Esophagus squamous epithelium (tissue), 5 donors: ENCODE results near the gene ZFAND3. TPM values are rescaled to one million over a fixed set of nuclear protein-coding genes. Genes with fewer than 3 reads are reported as not detected.

Source experiments
- DNase-seq: peaks from one replicate; lab custom pipeline; 2025; lab: John Stamatoyannopoulos, UW
- H3K27ac ChIP-seq, 4 donors: fragments of 200-600 bp; sonication (generic); one replicate each; pipeline ENCODE4 v1.5.1; 2016 to 2019; ENCODE audit warnings: mild to moderate bottlenecking in 1 of 4
- H3K27me3 ChIP-seq, 4 donors: fragments of 200-600 bp; sonication (generic); 1 replicate in 3 of 4; 2 replicates in 1 of 4; pipeline versions ENCODE4 v1.5.1 to v1.6.0; 2017 to 2021; ENCODE audit warnings: antibody characterized with exemption in 1 of 4
- H3K36me3 ChIP-seq, 3 donors: fragments of 200-600 bp; sonication (generic); one replicate each; pipeline ENCODE4 v1.5.1; 2016 to 2019
- H3K4me1 ChIP-seq, 3 donors: fragments of 200-600 bp; sonication (generic); one replicate each; pipeline ENCODE4 v1.5.1; 2017 to 2019
- H3K4me3 ChIP-seq, 4 donors: fragments of 200-600 bp; sonication (generic); 1 replicate in 3 of 4; 2 replicates in 1 of 4; pipeline ENCODE4 v1.5.1; 2016 to 2019; ENCODE audit warnings: mild to moderate bottlenecking in 2 of 4, moderate library complexity in 1 of 4
- H3K9me3 ChIP-seq, 3 donors: fragments of 200-600 bp; sonication (generic); one replicate each; pipeline ENCODE4 v1.5.1; 2016 to 2019
- CTCF ChIP-seq, 6 experiments: fragments of 450-650 bp in 4 of 6; fragments of 200-600 bp in 2 of 6; sonication (generic) in 2 of 6; IDR thresholded peaks; one replicate each; pipeline ENCODE4 v1.5.1; 2016 to 2019; ENCODE audit warnings: antibody characterized with exemption in 6 of 6, mild to moderate bottlenecking in 4 of 6, moderate library complexity in 4 of 6
- POLR2A ChIP-seq, 4 donors: fragments of 450-650 bp; IDR thresholded peaks; one replicate each; pipeline ENCODE4 v1.6.1; 2017; ENCODE audit warnings: antibody characterized with exemption in 4 of 4, mild to moderate bottlenecking in 4 of 4, moderate library complexity in 3 of 4
- WGBS, 2 donors: methylation state at CpG; one replicate each; pipeline ENCODE4 v1.1.5; 2018; 5-methylcytosine and 5-hydroxymethylcytosine counted together
- intact Hi-C: fragments of 100-400 bp; cut with DNase I; formaldehyde crosslinking; loops from one replicate; pipeline ENCODE4 v1.15.0; 2022
- total RNA-seq, 4 donors: library from RNA; depleted of rRNA; stranded (reverse); fragments of >200 nt; gene quantifications; one replicate each; pipeline ENCODE4 v1.1.0, GENCODE V29; 2016
- donor health status: DM: yes; HTN: yes; CAD: no.

ZFAND3 gene
- total RNA-seq, 4 donors from 2014 or later: 15.7 to 23.8 (median 20.9) TPM

GRCh38 chr6:37850728-37851285, 31.3 kb downstream of the ZFAND3 start:
- Histone ChIP-seq H3K4me1 (peaks cover 4 to 70% (median 14%) of the 10 kb centered on the region in 3 donors), H3K27ac (no peak overlapping the region), H3K4me3 (no peak overlapping the region), H3K36me3 (no peaks in the 10 kb centered on the region), H3K27me3 (no peaks in the 10 kb centered on the region), H3K9me3 (no peaks in the 10 kb centered on the region)
- no peak for TF ChIP-seq POLR2A (IDR thresholded peaks at IDR 0.05)
- no peak for TF ChIP-seq CTCF (IDR thresholded peaks at IDR 0.05)
- intact Hi-C loops: no loop called here
- 80 to 84% methylated on average over 9 of the region's 9 CpGs for WGBS, 2 donors
- no peak for DNase-seq

GRCh38 chr6:37851997-37852524, 32.5 kb downstream of the ZFAND3 start:
- TF ChIP-seq CTCF (IDR thresholded peaks at IDR 0.05) (no peak), POLR2A (IDR thresholded peaks at IDR 0.05) (no peak)
- WGBS, 2 donors: 90 to 95% methylated on average over 1 of the region's 1 CpG
- Histone ChIP-seq H3K4me3 (no peak overlapping the region), H3K27me3 (no peaks in the 10 kb centered on the region), H3K9me3 (no peaks in the 10 kb centered on the region), H3K27ac (no peak overlapping the region), H3K36me3 (no peaks in the 10 kb centered on the region), H3K4me1 (peaks cover 4 to 57% (median 10%) of the 10 kb centered on the region in 3 donors)
- no peak for DNase-seq
- intact Hi-C loops: no loop called here

- Histone ChIP-seq H3K27ac (no peak overlapping the region), H3K27me3 (no peaks in the 10 kb centered on the region), H3K36me3 (no peaks in the 10 kb centered on the region), H3K4me1 (peaks cover 4 to 51% (median 5%) of the 10 kb centered on the region in 3 donors), H3K9me3 (no peaks in the 10 kb centered on the region), H3K4me3 (no peak overlapping the region)
- intact Hi-C loops: no loop called here
- 91 to 97% methylated on average over 2 of the region's 2 CpGs for WGBS, 2 donors
- no peak for TF ChIP-seq POLR2A (IDR thresholded peaks at IDR 0.05)
- TF ChIP-seq CTCF (IDR thresholded peaks at IDR 0.05): no peak
- DNase-seq: no peak
Measured at GRCh38 chr6:37856285-37856684, 36.8 kb downstream of the ZFAND3 start.

- WGBS, 2 donors: 67 to 73% methylated on average over 3 of the region's 3 CpGs
- DNase-seq: no peak
- Histone ChIP-seq H3K27me3 (no peaks in the 10 kb centered on the region), H3K9me3 (no peaks in the 10 kb centered on the region), H3K4me3 (no peak overlapping the region), H3K27ac (no peak overlapping the region), H3K36me3 (peaks cover 0 to 3% (median 0%) of the 10 kb centered on the region in 3 donors), H3K4me1 (peaks cover 0 to 46% (median 2%) of the 10 kb centered on the region in 3 donors)
- TF ChIP-seq CTCF (IDR thresholded peaks at IDR 0.05) (no peak), POLR2A (IDR thresholded peaks at IDR 0.05) (no peak)
- intact Hi-C loops: no loop called here
Measured at GRCh38 chr6:37858363-37858762, 38.8 kb downstream of the ZFAND3 start.

- intact Hi-C loops: no loop called here
- H3K27me3 ChIP-seq: no peaks in the 10 kb centered on the region
- TF ChIP-seq POLR2A (IDR thresholded peaks at IDR 0.05) (no peak), CTCF (IDR thresholded peaks at IDR 0.05) (peak in 5 of 6 experiments; percentile 13 to 69 (median 58))
- WGBS, 2 donors: 32 to 53% methylated on average over 1 of the region's 1 CpG
- no peaks in the 10 kb centered on the region for H3K9me3 ChIP-seq
- H3K27ac ChIP-seq: no peak overlapping the region
- no peak overlapping the region for H3K4me3 ChIP-seq
- peaks cover 0 to 3% (median 0%) of the 10 kb centered on the region in 3 donors for H3K36me3 ChIP-seq
- no peak for DNase-seq
- peaks cover 0 to 46% (median 2%) of the 10 kb centered on the region in 3 donors for H3K4me1 ChIP-seq
Measured at GRCh38 chr6:37860226-37860839, 40.8 kb downstream of the ZFAND3 start.
